GM12874 (cell line): ENCODE measurements around the gene BLZF1.

Experiments used
- TF ChIP-seq, protein P1 (sequence below): IDR thresholded peaks from 2 replicates; pipeline ENCODE4 v1.5.1; 2011; ENCODE audit warnings: low read depth, mild to moderate bottlenecking, control low read depth, low read length, moderate library complexity; ENCODE audit not compliant: insufficient read depth

BLZF1 gene

DNA sequence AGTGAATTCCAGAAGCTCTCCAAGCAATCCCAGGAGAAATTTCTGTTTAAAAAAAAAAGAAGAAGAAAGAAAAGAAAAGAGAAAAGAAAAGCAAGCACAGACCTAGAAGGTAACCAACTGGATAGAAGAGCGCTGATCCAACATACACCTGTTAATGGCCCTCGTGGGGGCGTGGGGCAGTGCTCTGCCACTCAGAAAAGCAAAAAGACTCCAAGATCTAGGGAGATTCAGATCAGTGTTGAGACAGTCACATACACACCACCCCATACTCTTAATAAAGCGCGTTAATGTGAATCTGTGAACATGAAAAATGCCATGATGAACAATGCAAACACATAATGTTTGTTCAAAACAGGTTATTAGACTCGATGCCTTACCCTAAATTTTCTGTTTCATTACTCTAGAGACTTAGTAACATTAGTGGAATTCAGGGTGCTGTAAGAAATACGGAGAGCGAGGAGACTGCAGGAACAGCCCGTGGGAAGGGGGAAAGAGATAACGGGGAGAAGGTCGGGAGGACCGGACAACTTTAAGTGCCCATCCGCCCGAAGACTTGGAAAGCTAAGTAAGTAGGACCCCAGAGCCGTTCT is 804 bp upstream of the BLZF1 start:
- TF ChIP-seq, protein P1, sequence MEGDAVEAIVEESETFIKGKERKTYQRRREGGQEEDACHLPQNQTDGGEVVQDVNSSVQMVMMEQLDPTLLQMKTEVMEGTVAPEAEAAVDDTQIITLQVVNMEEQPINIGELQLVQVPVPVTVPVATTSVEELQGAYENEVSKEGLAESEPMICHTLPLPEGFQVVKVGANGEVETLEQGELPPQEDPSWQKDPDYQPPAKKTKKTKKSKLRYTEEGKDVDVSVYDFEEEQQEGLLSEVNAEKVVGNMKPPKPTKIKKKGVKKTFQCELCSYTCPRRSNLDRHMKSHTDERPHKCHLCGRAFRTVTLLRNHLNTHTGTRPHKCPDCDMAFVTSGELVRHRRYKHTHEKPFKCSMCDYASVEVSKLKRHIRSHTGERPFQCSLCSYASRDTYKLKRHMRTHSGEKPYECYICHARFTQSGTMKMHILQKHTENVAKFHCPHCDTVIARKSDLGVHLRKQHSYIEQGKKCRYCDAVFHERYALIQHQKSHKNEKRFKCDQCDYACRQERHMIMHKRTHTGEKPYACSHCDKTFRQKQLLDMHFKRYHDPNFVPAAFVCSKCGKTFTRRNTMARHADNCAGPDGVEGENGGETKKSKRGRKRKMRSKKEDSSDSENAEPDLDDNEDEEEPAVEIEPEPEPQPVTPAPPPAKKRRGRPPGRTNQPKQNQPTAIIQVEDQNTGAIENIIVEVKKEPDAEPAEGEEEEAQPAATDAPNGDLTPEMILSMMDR, result no peak

DNA sequence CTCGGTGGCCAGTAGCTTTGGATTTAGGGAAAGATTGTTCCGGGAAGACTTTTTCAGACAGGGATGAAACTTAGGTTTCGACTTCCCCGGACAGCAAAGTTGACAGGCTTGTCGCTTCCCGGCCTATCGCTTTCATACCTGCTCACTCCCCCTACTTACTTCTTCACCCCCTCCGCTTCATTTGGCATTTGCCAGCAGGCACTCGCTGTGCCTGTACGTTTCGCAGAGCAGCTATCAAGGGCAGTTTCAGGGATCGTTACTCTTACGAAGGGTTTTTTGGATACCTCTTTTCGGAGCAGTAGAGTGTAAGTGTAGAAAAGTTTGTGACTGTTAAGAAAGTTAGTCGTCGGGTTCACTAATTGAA is 393 bp downstream of the BLZF1 start:
- TF ChIP-seq, protein P1, result no peak

DNA sequence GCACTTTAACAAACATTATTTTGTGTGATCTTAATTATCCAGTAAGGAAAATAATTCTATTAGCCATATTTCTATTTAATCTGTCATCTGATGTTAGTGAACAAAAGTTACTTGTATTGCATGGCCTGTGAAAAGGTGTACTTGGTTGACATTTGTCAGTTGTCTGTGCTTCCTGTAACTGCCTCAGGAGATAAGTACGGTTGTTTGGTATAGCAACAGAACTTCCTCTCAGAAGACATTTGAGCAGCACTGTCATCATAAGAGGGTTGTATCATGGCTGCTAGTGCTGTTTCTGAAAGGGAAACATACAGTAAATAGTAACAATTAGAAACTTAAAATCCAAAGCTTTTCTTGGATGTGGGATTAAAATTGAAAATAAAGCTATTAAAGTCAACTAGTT is 3.4 kb downstream of the BLZF1 start:
- TF ChIP-seq, protein P1, result no peak

DNA sequence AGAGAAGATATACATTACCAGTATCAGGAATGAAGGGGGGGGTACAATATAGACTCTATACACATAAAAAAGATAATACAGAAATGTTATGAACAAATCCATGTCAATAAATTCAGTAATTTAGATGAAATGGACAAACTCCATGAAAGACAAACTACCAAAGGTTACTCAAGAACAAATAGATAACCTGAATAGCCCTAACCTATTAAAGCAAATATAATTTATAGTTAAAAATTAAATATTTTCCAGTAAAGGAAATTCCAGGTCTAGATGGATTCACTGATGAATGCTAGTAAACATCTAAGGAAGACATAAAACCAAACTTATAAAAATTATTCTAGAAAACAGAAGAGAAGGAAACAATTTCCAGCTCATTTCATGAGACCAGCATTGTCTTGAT is 13.2 kb downstream of the BLZF1 start:
- TF ChIP-seq, protein P1, result no peak

DNA sequence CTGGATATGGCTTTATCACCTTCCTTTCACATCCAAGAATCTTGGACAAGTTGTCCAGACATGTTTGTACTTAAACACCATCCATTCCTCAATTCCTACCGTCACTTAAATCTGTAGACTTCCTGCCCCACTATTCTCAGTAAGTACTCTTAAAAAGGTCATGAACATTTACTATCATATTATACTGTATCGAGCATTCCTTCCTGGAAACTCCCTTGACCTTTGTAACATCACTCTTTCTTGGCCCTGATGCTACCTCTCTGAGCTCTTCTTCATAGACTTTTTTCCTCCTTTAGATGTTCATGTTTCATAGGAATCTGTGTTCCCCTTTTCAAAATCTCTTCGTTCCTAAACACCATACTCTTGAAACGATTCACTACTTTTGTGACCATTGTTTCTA is 15.5 kb downstream of the BLZF1 start:
- TF ChIP-seq, protein P1, result no peak

DNA sequence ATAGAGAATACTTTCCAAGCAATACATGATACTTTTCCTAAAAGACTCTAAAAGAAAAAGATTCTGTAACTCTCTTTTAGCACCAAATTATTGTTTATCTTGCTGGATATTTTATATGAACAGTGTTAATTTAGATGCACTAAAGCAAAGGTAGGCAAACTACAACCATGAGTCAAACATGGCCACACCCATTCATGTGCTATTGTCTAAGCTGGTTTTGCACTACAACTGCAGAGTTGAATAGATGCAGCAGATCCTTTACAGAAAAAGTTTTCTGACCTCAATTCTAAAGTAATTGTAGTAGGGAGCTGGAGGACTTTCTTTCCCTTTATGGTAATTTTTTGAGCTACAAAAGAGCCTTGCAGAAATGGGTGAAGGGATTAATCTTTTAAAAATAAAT is 19.4 kb downstream of the BLZF1 start:
- TF ChIP-seq, protein P1, result no peak

DNA sequence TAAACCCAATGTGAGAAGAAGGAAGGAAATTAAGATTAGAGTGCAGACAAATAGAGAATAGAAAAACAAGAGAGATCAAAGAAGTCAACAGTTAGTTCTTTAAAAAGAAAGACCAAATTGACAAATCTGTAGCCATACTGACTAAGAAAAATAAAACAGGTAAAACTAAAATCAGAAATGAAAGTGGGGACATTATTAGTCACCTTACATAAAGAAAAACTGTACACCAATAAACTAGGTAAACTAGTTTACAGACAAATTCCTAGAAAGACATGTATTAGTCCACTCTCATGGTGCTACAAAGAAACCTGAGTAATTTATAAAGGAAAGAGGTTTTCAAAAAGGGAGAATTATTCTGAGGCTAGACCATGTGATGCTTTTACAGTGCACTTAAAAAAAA is 22.3 kb downstream of the BLZF1 start:
- TF ChIP-seq, protein P1, result no peak

DNA sequence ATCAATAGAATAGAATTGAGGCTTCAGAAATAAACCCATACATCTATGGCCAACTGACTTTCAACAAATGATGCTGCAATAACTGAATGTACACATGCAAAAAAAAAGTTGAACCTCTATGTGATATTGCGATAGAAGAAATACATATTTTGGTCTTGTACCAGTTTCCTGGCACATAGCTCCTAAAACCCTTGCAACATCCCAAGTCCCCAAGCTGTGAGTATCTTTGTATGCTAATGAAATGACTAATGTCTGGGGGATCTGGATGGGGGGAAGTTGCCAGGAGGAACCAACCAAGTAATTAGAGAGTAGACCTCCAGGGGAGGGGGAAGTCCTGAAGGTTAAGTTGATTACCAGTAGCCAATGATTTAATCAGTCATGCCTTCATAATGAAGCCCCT is 24.4 kb downstream of the BLZF1 start:
- TF ChIP-seq, protein P1, result no peak
